Endothelial cell of umbilical vein (primary cell): Measurements from ENCODE around the gene DNAJC8. TPM values are rescaled to one million over a fixed set of nuclear protein-coding genes. Genes with fewer than 3 reads are reported as not detected.

Source experiments
- BruUV-seq: library from RNA; stranded (reverse); fragments of 400-500 nt; replicated peaks from 2 replicates; lab custom pipeline; 2021; lab: Mats Ljungman, UMichigan
- CTCF ChIA-PET: fragments of 300-600, 350-600 bp; sonication (Branson Sonifier 250); formaldehyde crosslinking; loops from one replicate; lab custom pipeline; 2021; ENCODE audit warnings: antibody characterized with exemption, inconsistent platforms; lab: Charles Lee
- POLR2A ChIA-PET: fragments of 300-600, 350-600 bp; sonication (Branson Sonifier 250); formaldehyde crosslinking; loops from one replicate; lab custom pipeline; 2021; ENCODE audit warnings: antibody characterized with exemption, inconsistent platforms; lab: Charles Lee
- DNase-seq: peaks from one replicate; pipeline ENCODE4 v3.0.0-alpha.2; 2011; ENCODE audit warnings: low read depth, low spot score
- FAIRE-seq: peaks from 2 replicates; lab custom pipeline; 2011; peaks lifted over from hg19 to GRCh38; lab: Jason Lieb, UNC
- H2AFZ ChIP-seq: 2 replicates; pipeline ENCODE4 v1.6.0; 2012; ENCODE audit warnings: low read depth, low read length, control low read depth, inconsistent platforms
- H3K27ac ChIP-seq: 2 replicates; pipeline ENCODE4 v1.5.1; 2011; ENCODE audit warnings: low read depth, mild to moderate bottlenecking, control low read depth, low read length, moderate library complexity; ENCODE audit not compliant: insufficient read depth
- H3K27me3 ChIP-seq, 2 experiments: 2 replicates each; pipeline versions ENCODE4 v1.6.0 to v1.6.1; 2011; ENCODE audit warnings: low read length in 2 of 2, mixed read lengths in 1 of 2; ENCODE audit not compliant: control insufficient read depth in 2 of 2, insufficient read depth in 2 of 2
- H3K36me3 ChIP-seq, 2 experiments: 2 replicates in 1 of 2; 3 replicates in 1 of 2; pipeline ENCODE4 v1.5.1; 2011; ENCODE audit warnings: low read length in 2 of 2, mild to moderate bottlenecking in 1 of 2, moderate library complexity in 1 of 2; ENCODE audit not compliant: control insufficient read depth in 2 of 2, insufficient read depth in 2 of 2; ENCODE audit errors: extremely low read depth in 1 of 2
- H3K4me1 ChIP-seq: 3 replicates; pipeline ENCODE4 v1.5.1; 2011; ENCODE audit warnings: mild to moderate bottlenecking, low read length; ENCODE audit not compliant: control insufficient read depth, insufficient read depth; ENCODE audit errors: extremely low read depth
- H3K4me2 ChIP-seq: 2 replicates; pipeline ENCODE4 v1.6.1; 2011; ENCODE audit warnings: low read length, control low read depth, mixed read lengths; ENCODE audit not compliant: insufficient read depth
- H3K4me3 ChIP-seq, 3 experiments: fragments of 200-600 bp in 1 of 3; sonication (generic), shearing (Covaris generic) in 1 of 3; replicated peaks in 1 of 3; 2 replicates each; pipeline ENCODE4 v1.5.1; 2011 to 2016; ENCODE audit warnings: control low read depth in 3 of 3, low read length in 3 of 3, mild to moderate bottlenecking in 2 of 3, inconsistent platforms in 1 of 3, low read depth in 1 of 3, moderate library complexity in 1 of 3; ENCODE audit not compliant: insufficient read depth in 1 of 3
- H3K79me2 ChIP-seq: 2 replicates; pipeline ENCODE4 v1.6.0; 2012; ENCODE audit warnings: low read length, inconsistent platforms; ENCODE audit not compliant: control insufficient read depth, insufficient read depth
- H3K9ac ChIP-seq: replicated peaks from 2 replicates; pipeline ENCODE3; 2011; ENCODE audit warnings: low read length, control low read depth; ENCODE audit not compliant: insufficient read depth; ENCODE audit errors: extremely low read depth
- H3K9me1 ChIP-seq: replicated peaks from 3 replicates; pipeline ENCODE4 v1.6.0; 2011; ENCODE audit warnings: mild to moderate bottlenecking, low read length; ENCODE audit not compliant: control insufficient read depth, insufficient read depth; ENCODE audit errors: extremely low read depth
- H3K9me3 ChIP-seq: replicated peaks from 2 replicates; pipeline ENCODE4 v1.5.1; 2012; ENCODE audit warnings: low read length, inconsistent platforms; ENCODE audit not compliant: control insufficient read depth, insufficient read depth
- H4K20me1 ChIP-seq: replicated peaks from 2 replicates; pipeline ENCODE3; 2011; ENCODE audit warnings: mild to moderate bottlenecking, low read length; ENCODE audit not compliant: control insufficient read depth, insufficient read depth; ENCODE audit errors: extremely low read depth
- EZH2 ChIP-seq: IDR thresholded peaks from 2 replicates; pipeline ENCODE4 v1.6.1; 2012; ENCODE audit warnings: borderline replicate concordance, low read depth, mild to moderate bottlenecking, moderate library complexity, low read length, inconsistent platforms; ENCODE audit not compliant: severe bottlenecking
- FOS ChIP-seq: IDR thresholded peaks from 2 replicates; pipeline ENCODE4 v1.6.1; 2011; ENCODE audit warnings: mild to moderate bottlenecking, low read length, moderate library complexity, borderline replicate concordance; ENCODE audit not compliant: insufficient read depth
- GATA2 ChIP-seq: IDR thresholded peaks from 2 replicates; pipeline ENCODE4 v1.7.0; 2011; ENCODE audit warnings: low read depth, mild to moderate bottlenecking, moderate library complexity, mixed read lengths, low read length; ENCODE audit not compliant: insufficient read length, insufficient read depth
- JUN ChIP-seq: IDR thresholded peaks from 2 replicates; pipeline ENCODE4 v1.6.1; 2011; ENCODE audit warnings: borderline replicate concordance, low read depth; ENCODE audit not compliant: insufficient read length, insufficient read depth
- MYC ChIP-seq: IDR thresholded peaks from one replicate; pipeline ENCODE4 v1.6.1; 2011; ENCODE audit warnings: mild to moderate bottlenecking, low read depth, low read length
- POLR2A ChIP-seq: IDR thresholded peaks from 2 replicates; pipeline ENCODE4 v1.6.1; 2012; ENCODE audit warnings: low read depth, mild to moderate bottlenecking, control low read depth, low read length
- POLR2AphosphoS5 ChIP-seq: IDR thresholded peaks from 2 replicates; pipeline ENCODE4 v1.6.1; 2012; ENCODE audit warnings: low read depth, mild to moderate bottlenecking, control low read depth, low read length, moderate library complexity; ENCODE audit not compliant: insufficient read depth
- dilution Hi-C: fragments of 300-500 bp; cut with MboI; formaldehyde crosslinking; loops from one replicate; pipeline ENCODE4 v1.15.0; 2019; ENCODE audit warnings: low sequenced_read_pairs; ENCODE audit not compliant: extremely low pct_ligation_motif_present
- intact Hi-C: fragments of 100-400 bp; cut with micrococcal nuclease; formaldehyde crosslinking; loops from one replicate; pipeline ENCODE4 v1.10.0; 2022
- polyA plus RNA-seq, 4 experiments: library from polyadenylated mRNA; depleted of rRNA in 3 of 4; stranded (reverse) in 3 of 4; unstranded in 1 of 4; fragments of >200 nt; gene quantifications; 2 replicates each; pipeline versions ENCODE4 v1.2.1 to v1.2.3, GENCODE V29; 2011 to 2012; ENCODE audit warnings: missing spikeins in 1 of 4
- total RNA-seq: library from RNA; stranded (reverse); gene quantifications from 2 replicates; pipeline ENCODE4 v1.2.3, GENCODE V29; 2021
- TF ChIP-seq, protein P1 (sequence below): IDR thresholded peaks from 2 replicates; pipeline ENCODE4 v1.6.1; 2011; ENCODE audit not compliant: insufficient read depth, insufficient read length
- TF ChIP-seq, protein P2 (sequence below), 2 donors: IDR thresholded peaks; 1 replicate in 1 of 2; 2 replicates in 1 of 2; pipeline ENCODE4 v1.5.1; 2011; ENCODE audit warnings: low read length in 2 of 2, mild to moderate bottlenecking in 2 of 2, moderate library complexity in 2 of 2, control low read depth in 1 of 2, inconsistent platforms in 1 of 2, low read depth in 1 of 2; ENCODE audit not compliant: insufficient read depth in 1 of 2; ENCODE audit errors: extremely low read depth in 1 of 2

DNAJC8 gene
- total and polyA plus RNA-seq, 2 donors (not counting 3 experiments of a cell fraction or from before 2014, with no cell fraction given) = 71.0 to 106 TPM

DNA sequence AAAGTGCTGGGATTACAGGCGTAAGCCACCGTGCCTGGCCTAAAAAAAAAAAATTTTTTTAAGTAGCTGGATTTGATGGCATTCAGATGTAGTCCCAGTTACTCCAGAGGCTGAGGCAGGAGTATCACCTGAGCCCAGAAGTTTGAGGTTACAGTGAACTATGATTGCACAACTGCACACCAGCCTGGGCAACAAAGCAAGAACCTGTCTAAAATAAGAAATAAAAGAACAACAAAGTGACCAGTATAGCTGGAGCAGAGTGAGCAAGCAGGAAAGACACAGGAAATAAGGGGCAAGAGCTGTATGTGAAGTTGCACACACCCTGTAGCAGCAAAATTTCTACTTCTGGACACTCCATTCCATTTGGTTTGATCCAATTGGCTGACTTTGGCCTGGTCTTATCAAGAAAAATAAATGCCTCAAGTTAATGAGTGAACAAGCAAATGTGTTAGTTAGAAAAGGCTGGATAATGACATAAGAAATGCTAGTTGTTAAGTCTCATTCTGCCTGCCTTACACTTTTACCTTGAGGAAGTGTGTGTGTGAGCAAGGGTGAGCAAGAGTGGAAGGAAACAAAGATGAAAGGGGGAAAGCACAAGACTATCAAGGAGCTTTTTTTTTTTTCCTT is 11.0 kb upstream of the DNAJC8 start:
- FAIRE-seq (peak; percentile 82), DNase-seq (peak; percentile 58)
- ChIA-PET CTCF (interaction anchor here (0.7 to 1.6 kb wide), 6 partner anchors 8 to 359 kb away, joined by 3 to 5 read pairs (median 4); no protein-coding TSS in a partner anchor), POLR2A (interaction anchor here (0.6 to 1.1 kb wide), 3 partner anchors 8 to 374 kb away, joined by 3 to 5 read pairs (median 4); partner anchors contain the start of gene ATP5IF1)
- Histone ChIP-seq H3K4me2 (peak overlapping the region; percentile 24), H3K4me3 (no peak overlapping the region), H3K9ac (no peak overlapping the region), H3K27me3 (no peaks in the 10 kb centered on the region), H4K20me1 (no peaks in the 10 kb centered on the region), H2AFZ (no peak overlapping the region), H3K4me1 (peaks cover 23% of the 10 kb centered on the region), H3K27ac (no peak overlapping the region), H3K9me1 (no peaks in the 10 kb centered on the region), H3K9me3 (no peaks in the 10 kb centered on the region), H3K79me2 (peaks cover 2% of the 10 kb centered on the region), H3K36me3 (no peaks in the 10 kb centered on the region)
- no TSS peak for BruUV-seq
- intact Hi-C loops (no loop called here), dilution Hi-C loops (no loop called here)
- TF ChIP-seq, protein P1, sequence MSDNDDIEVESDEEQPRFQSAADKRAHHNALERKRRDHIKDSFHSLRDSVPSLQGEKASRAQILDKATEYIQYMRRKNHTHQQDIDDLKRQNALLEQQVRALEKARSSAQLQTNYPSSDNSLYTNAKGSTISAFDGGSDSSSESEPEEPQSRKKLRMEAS = no peak
- TF ChIP-seq POLR2AphosphoS5 (no peak), JUN (no peak), MYC (no peak), EZH2 (no peak), POLR2A (no peak), GATA2 (no peak), FOS (no peak)
- TF ChIP-seq, protein P2, sequence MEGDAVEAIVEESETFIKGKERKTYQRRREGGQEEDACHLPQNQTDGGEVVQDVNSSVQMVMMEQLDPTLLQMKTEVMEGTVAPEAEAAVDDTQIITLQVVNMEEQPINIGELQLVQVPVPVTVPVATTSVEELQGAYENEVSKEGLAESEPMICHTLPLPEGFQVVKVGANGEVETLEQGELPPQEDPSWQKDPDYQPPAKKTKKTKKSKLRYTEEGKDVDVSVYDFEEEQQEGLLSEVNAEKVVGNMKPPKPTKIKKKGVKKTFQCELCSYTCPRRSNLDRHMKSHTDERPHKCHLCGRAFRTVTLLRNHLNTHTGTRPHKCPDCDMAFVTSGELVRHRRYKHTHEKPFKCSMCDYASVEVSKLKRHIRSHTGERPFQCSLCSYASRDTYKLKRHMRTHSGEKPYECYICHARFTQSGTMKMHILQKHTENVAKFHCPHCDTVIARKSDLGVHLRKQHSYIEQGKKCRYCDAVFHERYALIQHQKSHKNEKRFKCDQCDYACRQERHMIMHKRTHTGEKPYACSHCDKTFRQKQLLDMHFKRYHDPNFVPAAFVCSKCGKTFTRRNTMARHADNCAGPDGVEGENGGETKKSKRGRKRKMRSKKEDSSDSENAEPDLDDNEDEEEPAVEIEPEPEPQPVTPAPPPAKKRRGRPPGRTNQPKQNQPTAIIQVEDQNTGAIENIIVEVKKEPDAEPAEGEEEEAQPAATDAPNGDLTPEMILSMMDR (IDR thresholded peaks at IDR 0.05; ENCODE audit: extremely low read depth in 1 of 2, insufficient read depth in 1 of 2, low read depth in 1 of 2, low read length in 2 of 2) = no peak
